Activated T-cell treated with anti-CD3 and anti-CD28 coated beads for 1 hour (primary cell): Measurements from ENCODE around the gene IPO9.
"Not testable (repeated sequence)": the region's sequence is repeated elsewhere in the genome, so short reads cannot be mapped to it uniquely, and the experiment has no call there.

ENCODE experiments used
- DNase-seq: peaks from one replicate; pipeline ENCODE4 v3.0.0-alpha.2; 2020; ENCODE audit warnings: low read depth

The IPO9 gene

DNA sequence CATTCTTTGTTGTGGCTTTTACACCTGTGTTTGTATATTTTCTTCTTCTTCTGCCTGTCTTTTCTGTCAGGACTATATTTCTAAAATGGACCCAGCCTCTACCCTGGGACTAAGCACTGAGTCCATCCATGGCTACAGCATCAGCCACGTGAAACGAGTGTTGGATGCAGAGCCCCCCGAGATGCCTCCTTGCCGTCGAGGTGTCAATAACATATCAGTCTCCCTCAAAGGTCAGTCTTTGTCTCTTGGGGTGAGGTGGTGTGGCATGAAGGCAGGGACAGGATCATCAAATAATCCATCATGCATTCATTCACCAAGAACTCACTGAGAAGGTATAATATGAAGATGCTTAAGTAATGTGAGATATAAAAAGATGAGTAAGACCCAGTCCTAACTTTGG lies 19.1 kb upstream of the IPO9 start:
- no peak for DNase-seq

GRCh38 chr1:201810466-201811216 lies 18.3 kb upstream of the IPO9 start:
- DNase-seq = no peak

DNA sequence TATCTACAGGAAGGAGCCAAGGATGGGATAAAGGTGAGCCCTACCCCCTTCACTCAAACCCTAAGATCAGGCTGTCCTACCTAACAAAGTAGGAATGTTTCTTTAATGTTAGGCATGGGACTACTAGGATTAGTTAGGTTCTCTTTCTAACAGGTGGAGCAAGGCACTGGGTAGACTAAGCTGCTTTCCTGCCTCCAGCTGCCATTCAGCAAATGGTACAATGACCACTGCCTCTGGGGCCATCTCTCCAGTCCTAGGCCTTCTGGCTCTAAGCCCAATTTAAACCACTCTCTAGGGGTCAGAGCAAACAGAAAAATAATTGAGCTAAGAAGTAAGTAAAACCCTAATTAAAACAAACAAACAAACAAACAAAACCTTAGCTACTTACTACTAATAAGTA lies 15.7 kb upstream of the IPO9 start:
- no peak for DNase-seq

- DNase-seq = no peak
Observed at GRCh38 chr1:201816309-201816854, 12.6 kb upstream of the IPO9 start.

GRCh38 chr1:201818971-201819750 lies 9.8 kb upstream of the IPO9 start:
- no peak for DNase-seq

- DNase-seq = no peak
Observed at GRCh38 chr1:201820413-201820812, 8.5 kb upstream of the IPO9 start.

- DNase-seq = no peak
Observed at GRCh38 chr1:201825245-201825644, 3.7 kb upstream of the IPO9 start.

DNA sequence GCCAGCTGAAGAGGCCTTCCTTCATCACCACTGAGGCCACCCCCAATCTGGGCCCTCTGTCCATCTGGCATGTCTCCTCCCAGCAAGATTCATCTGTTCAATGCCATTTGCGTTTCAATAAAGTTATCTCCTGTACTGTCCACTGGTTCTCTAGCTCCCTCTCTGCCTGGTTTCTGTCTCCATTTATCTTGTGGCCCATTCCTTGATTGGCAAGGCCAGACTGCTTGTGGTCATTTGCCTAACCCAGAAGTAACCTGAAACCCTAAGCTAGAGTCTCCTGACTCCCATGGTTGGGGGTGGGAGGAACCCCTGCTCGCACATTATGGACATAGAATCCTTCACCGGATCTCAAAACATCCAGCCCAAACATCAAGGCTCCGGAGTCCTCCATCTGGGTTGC lies 2.1 kb upstream of the IPO9 start:
- DNase-seq = no peak

- DNase-seq = no peak
Observed at GRCh38 chr1:201827321-201828216, 1.4 kb upstream of the IPO9 start.

- DNase-seq = no peak
Observed at GRCh38 chr1:201828217-201828819, 639 bp upstream of the IPO9 start.

GRCh38 chr1:201831371-201831770 lies 2.4 kb downstream of the IPO9 start:
- no peak for DNase-seq

DNA sequence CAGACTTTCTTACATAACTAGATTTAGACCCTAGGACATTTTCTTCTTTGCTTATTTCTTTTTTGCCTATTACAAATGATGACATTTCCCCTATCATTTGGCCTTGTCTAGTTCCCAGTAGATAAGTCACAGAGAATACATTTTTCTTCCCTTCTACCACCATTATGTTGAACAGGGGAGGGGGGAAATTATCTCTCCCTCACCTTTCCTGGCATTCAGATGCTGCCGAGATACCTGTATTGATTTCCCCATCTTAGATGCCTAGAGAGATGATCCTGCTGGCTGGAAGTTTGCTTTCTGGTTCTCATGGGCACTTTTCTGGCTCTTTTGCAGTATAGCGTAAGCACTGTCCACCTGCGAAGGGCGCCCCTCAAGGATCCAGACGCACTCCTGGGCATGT lies 5.7 kb downstream of the IPO9 start:
- DNase-seq = no peak

- DNase-seq = no peak
Observed at GRCh38 chr1:201838381-201838780, 9.4 kb downstream of the IPO9 start.

- not testable (repeated sequence) for DNase-seq
Observed at GRCh38 chr1:201839089-201839488, 10.1 kb downstream of the IPO9 start.

DNA sequence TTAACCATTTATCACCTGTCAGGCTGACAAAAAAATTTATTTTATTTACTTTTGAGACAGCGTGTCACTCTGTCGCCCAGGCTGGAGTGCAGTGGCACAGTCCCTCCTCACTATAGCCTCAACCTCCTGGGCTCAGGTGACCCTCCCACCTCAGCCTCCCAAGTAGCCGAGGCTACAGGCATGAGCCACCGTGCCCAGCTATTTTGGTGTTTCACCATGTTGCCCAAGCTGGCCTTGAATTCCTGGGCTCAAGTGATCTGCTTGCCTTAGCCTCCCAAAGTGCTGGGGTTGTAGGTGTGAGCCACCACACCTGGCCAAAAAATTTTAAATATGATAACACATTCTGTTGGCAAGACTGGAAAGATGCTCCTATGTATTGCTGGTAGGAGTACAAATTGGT lies 11.1 kb downstream of the IPO9 start:
- DNase-seq = no peak

DNA sequence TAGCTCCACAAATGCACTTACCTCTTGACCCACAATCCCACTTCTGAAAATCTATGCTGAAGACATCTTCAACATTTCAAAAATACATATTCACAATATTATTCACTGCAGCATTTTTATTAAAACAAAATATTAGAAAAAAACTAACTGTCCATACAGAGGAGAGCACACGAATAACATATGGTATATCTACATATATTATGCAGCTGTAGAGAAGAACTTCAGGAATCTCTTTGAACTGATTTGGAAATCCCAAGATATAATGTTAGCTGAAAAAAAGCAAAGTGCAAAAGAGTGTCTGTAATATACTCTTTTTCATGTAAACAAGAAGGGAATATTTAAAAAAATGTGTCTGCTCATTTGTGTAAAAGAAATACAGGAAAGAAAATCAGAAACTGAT lies 11.5 kb downstream of the IPO9 start:
- DNase-seq = no peak

DNA sequence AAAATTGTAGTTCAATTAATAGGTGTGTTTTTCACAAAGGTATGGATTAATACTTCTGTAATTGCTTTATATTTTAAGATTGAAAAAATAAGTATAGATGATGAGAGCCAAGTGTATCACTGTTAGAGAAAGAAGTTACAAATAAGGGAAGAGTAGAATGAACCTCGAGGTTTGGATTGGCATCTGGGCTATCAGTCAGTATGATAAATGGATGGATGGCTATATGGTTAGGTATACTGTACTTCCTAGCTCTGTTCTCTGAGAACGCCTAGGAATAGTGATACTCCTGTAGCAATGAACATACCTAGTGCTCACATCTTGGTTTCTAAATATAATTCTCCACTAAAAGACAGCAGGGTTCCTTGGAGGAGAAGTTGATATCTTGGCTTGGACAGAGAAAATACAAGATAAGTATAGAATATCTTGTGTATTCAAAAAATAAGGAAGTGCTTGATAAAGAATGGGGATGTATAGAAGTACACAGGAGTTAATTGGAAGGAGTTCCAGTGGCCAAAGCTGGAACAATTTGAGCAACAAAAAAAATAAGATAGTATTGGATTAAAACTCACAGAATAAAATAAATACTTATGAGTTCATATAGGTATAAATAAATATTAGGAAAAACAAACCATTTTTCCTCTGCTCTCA lies 12.4 kb downstream of the IPO9 start:
- DNase-seq = no peak

DNA sequence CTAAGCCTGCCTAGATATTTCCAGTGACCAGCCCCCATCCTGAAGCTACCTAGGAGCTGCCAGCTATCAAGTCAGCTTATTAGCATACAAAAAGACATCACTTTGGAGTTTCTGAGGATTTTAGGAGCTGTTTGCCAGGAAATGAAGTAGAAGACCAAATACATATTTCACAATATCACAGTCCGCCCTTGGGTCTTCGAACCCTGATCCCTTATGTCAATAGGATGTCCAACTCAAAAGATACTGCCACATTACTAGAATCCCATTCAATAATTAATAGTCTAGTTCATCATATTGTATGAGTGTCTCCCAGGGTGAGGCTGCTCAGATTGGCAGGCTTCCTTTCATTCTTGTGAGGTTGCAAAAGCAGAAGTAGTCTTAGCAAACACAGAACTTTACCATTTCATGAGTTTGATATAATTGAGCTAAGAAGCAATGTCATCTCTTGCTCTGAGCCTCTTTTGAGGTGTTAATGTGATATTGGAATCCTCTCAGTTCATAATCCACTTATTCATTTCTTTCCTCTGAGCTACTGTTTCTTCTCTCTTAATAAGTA lies 13.6 kb downstream of the IPO9 start:
- no peak for DNase-seq

GRCh38 chr1:201845331-201846083 lies 16.6 kb downstream of the IPO9 start:
- DNase-seq = no peak

GRCh38 chr1:201847150-201847549 lies 18.2 kb downstream of the IPO9 start:
- DNase-seq = no peak
